Aorta (tissue), 5 donors: ENCODE results near the gene RS1. TPM values are rescaled to one million over a fixed set of nuclear protein-coding genes. Genes with fewer than 3 reads are reported as not detected.
A peak's percentile ranks its signal among the peaks of the same experiment; 100 is the strongest.

Experiments used
- ATAC-seq: fragments of 200-7000 bp; cut with Tn5 transposase; one replicate; pipeline ENCODE4 v1.9.1; 2022; ENCODE audit warnings: moderate library complexity; ENCODE audit not compliant: low FRiP score
- DNase-seq, 2 donors: peaks; one replicate each; pipeline ENCODE4 v3.0.0-alpha.2; 2020
- H3K27ac ChIP-seq, 2 donors: one replicate each; pipeline ENCODE4 v1.5.1; 2013; ENCODE audit warnings: low read length in 2 of 2, mild to moderate bottlenecking in 2 of 2, moderate library complexity in 2 of 2, control low read depth in 1 of 2, inconsistent platforms in 1 of 2, low read depth in 1 of 2
- H3K27me3 ChIP-seq, 2 donors: one replicate each; pipeline ENCODE4 v1.6.1; 2013; ENCODE audit warnings: control low read depth in 1 of 2, low read length in 1 of 2, mild to moderate bottlenecking in 1 of 2, moderate library complexity in 1 of 2; ENCODE audit not compliant: insufficient read depth in 2 of 2, control insufficient read depth in 1 of 2
- H3K36me3 ChIP-seq, 2 donors: one replicate each; pipeline ENCODE4 v1.6.1; 2013; ENCODE audit warnings: control low read depth in 1 of 2, low read length in 1 of 2, mild to moderate bottlenecking in 1 of 2; ENCODE audit not compliant: insufficient read depth in 2 of 2, control insufficient read depth in 1 of 2
- H3K4me1 ChIP-seq, 2 donors: one replicate each; pipeline ENCODE4 v1.6.1; 2013; ENCODE audit warnings: low read length in 2 of 2, control low read depth in 1 of 2, mild to moderate bottlenecking in 1 of 2, moderate library complexity in 1 of 2; ENCODE audit not compliant: insufficient read depth in 2 of 2, control insufficient read depth in 1 of 2
- H3K4me3 ChIP-seq, 2 donors: one replicate each; pipeline ENCODE4 v1.5.1; 2013; ENCODE audit warnings: low read length in 2 of 2, control low read depth in 1 of 2, mild to moderate bottlenecking in 1 of 2
- H3K9me3 ChIP-seq: one replicate; pipeline ENCODE4 v1.6.1; 2013; ENCODE audit warnings: mild to moderate bottlenecking, low read length; ENCODE audit not compliant: control insufficient read depth
- WGBS, 2 donors: extraction: QIAGEN DNeasy Blood & Tissue Kit; methylation state at CpG; one replicate each; pipeline ENCODE4 v1.1.7; 2013; 5-methylcytosine and 5-hydroxymethylcytosine counted together
- intact Hi-C, 2 donors: fragments of 100-400 bp; cut with DNase I; formaldehyde crosslinking; loops; one replicate each; pipeline versions ENCODE4 v1.14.2 to v1.15.0; 2022
- polyA plus RNA-seq, 2 donors: library from polyadenylated mRNA; stranded (reverse); fragments of 200-250 nt; gene quantifications; one replicate each; pipeline ENCODE4 v1.2.3, GENCODE V29; 2013
- total RNA-seq, 2 donors: library from RNA; stranded (reverse); fragmentation: NEBNext Ultra II Directional; extraction: Animal tissue kit (Norgen Biotek cat#: 25700); gene quantifications; one replicate each; pipeline ENCODE4 v1.2.1, GENCODE V29; 2021
- donor health status: healthy with polysubstance abuse.
- donor health status: Bipolar disorder and iron deficiency.
- donor health status: DM: no; HTN: no; CAD: no.
- donor health status: DM: no; HTN: no; CAD: no.
- donor health status: DM: yes; HTN: yes; CAD: no.

Gene RS1
- total and polyA plus RNA-seq, 4 donors: not detected

DNA sequence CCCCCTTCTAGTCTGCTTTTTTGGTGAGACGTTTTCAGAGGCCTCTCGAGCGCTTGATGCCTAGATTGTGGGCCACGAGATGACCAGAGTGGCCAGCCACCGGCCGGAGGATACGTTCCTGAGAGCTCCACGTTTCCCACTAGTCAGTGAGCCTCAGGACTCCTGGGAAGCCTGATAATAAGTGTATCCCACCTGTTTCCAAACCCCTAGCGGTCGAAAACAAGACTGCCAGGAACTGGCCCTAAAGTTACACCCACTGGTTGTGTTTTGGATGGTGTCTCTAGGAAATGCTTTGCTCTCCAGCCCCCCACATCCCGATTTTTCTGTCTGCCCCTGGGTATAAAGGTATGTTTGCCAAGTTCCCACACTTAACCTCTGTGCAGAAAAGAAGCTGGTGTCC is 4.6 kb upstream of the RS1 start:
- Histone ChIP-seq H3K27me3 (no peaks in the 10 kb centered on the region), H3K4me1 (peaks cover 0 to 2% of the 10 kb centered on the region in 2 donors), H3K9me3 (no peaks in the 10 kb centered on the region), H3K36me3 (no peaks in the 10 kb centered on the region), H3K27ac (no peak overlapping the region), H3K4me3 (no peak overlapping the region)
- intact Hi-C loops: loop anchor here (5.0 to 10.0 kb wide), 2 partner anchors 211 to 252 kb away; partner anchors contain the start of gene CDKL5 (in 2 of the 2)
- DNase-seq (no peak), ATAC-seq (no peak)
- WGBS, 2 donors: 55 to 68% methylated on average over 11 of the region's 11 CpGs

DNA sequence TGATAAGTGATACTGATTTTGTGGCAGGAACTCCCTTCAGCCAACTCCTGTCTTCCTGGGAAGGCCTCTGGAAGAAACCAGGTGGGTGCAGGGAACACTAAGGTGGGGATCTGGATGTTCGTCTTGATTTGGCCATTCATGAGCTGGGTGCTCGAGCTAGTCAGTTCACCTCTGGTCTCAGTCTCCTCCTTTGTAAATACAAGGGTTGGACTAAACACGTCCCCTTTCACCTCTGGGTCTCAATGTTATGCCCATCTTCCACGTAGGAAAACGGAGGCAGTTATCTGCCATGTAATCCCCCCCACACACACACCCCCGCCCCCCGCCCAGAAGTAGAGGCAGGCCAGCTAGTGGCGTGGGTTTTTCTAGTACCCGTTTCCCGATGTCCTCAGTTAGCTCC is 4.1 kb upstream of the RS1 start:
- 69 to 85% methylated on average over 10 of the region's 10 CpGs for WGBS, 2 donors
- peaks cover 0 to 2% of the 10 kb centered on the region in 2 donors for H3K4me1 ChIP-seq
- DNase-seq (no peak), ATAC-seq (no peak)
- H3K9me3 ChIP-seq: no peaks in the 10 kb centered on the region
- H3K27ac ChIP-seq: no peak overlapping the region
- intact Hi-C loops: loop anchor here (5.0 to 10.0 kb wide), 2 partner anchors 211 to 251 kb away; partner anchors contain the start of gene CDKL5 (in 2 of the 2)
- no peaks in the 10 kb centered on the region for H3K27me3 ChIP-seq
- H3K4me3 ChIP-seq: no peak overlapping the region
- no peaks in the 10 kb centered on the region for H3K36me3 ChIP-seq

GRCh38 chrX:18674788-18675735 is 3.2 kb upstream of the RS1 start:
- Histone ChIP-seq H3K27me3 (no peaks in the 10 kb centered on the region), H3K36me3 (no peaks in the 10 kb centered on the region), H3K4me1 (peaks cover 0 to 2% of the 10 kb centered on the region in 2 donors), H3K9me3 (no peaks in the 10 kb centered on the region), H3K27ac (peak overlapping the region; percentile 49 to 94), H3K4me3 (peak overlapping the region; percentile 54 to 92)
- peak; percentile 82 to 91 for DNase-seq
- intact Hi-C loops: loop anchor here (5.0 to 10.0 kb wide), 2 partner anchors 212 to 250 kb away; partner anchors contain the start of gene CDKL5 (in 2 of the 2)
- WGBS, 2 donors: 1 to 19% methylated on average over 41 to 74 of the region's 74 CpGs
- peak; percentile 96 for ATAC-seq

- Histone ChIP-seq H3K4me1 (peaks cover 0 to 2% of the 10 kb centered on the region in 2 donors), H3K36me3 (no peaks in the 10 kb centered on the region), H3K27me3 (no peaks in the 10 kb centered on the region), H3K4me3 (peak overlapping the region in 1 of 2 donors; percentile 69), H3K27ac (peak overlapping the region in 1 of 2 donors; percentile 88), H3K9me3 (no peaks in the 10 kb centered on the region)
- ATAC-seq (peak; percentile 62), DNase-seq (peak in 1 of 2 donors; percentile 50)
- intact Hi-C loops: loop anchor here (10.0 kb wide), 1 partner anchor 250 kb away; the partner anchor contains the start of gene CDKL5 (in 2 of the 2)
- 1 to 37% methylated on average over 19 of the region's 19 CpGs for WGBS, 2 donors
Measured at GRCh38 chrX:18674417-18674787, 2.5 kb upstream of the RS1 start.

DNA sequence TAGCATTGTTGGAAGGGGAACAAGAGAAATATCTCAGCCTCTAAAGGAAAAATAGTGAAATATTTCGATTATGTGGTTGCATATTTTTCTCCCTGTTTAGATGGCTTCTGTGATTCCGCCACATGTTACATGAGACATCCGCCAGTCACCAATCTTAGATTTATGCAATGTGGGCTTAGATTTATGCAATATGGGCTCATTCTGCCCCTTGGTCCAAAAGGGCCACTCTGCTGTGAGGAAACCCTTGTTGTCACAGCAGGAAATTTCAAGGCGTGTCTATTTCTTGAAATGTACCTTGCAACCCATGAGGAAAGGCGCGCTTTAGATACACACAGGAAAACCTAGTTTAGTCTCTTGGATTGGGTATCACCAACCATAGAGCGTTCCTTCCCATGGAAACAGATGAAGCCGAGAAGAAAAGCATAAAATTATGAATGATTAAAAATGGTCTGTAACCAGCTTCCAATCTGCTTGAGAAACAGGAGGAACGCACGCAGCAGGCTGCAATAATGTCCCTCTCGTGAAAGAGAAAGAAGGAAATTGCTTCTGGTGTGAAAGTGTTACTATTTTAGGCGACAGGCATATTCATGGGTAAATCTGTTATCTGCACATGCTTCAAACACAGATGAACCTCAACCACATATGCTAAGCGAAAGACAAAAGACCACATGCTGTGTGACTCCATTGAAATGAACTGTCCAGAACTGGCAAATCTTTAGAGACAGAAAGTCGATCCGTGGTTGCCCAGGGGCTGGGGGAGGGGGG is 3.7 kb downstream of the RS1 start:
- Histone ChIP-seq H3K9me3 (no peaks in the 10 kb centered on the region), H3K27me3 (no peaks in the 10 kb centered on the region), H3K4me3 (no peak overlapping the region), H3K27ac (no peak overlapping the region), H3K36me3 (no peaks in the 10 kb centered on the region), H3K4me1 (no peaks in the 10 kb centered on the region)
- no peak for ATAC-seq
- intact Hi-C loops: no loop called here
- whole genome bisulfite sequencing, 2 donors: 52 to 64% methylated on average over 15 of the region's 15 CpGs
- no peak for DNase-seq

DNA sequence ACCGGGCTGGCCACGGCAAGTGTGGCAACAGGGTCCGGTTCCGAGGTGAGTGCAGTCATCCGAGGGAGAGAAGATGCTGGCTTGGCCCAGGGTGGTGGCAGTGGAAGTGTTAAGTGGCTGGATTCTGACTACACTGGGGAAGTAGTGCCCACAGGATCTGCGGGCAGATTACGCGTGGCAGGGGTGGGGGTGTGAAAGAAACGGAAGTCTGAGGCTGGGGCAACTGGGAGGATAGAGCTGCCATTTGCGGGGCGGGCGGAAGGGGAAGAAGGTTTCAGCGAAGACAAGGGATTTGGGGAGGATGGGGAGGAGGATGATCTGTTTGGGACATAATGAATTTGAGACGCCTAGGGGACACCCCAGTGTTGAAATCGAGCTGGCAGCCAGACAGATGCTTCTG is 5.3 kb downstream of the RS1 start:
- 90% methylated on average over 15 of the region's 15 CpGs for WGBS, 2 donors
- H3K4me3 ChIP-seq: no peak overlapping the region
- intact Hi-C loops: no loop called here
- H3K9me3 ChIP-seq: no peaks in the 10 kb centered on the region
- H3K27ac ChIP-seq: no peak overlapping the region
- ATAC-seq (no peak), DNase-seq (peak in 1 of 2 donors; percentile 55)
- H3K27me3 ChIP-seq: no peaks in the 10 kb centered on the region
- no peaks in the 10 kb centered on the region for H3K36me3 ChIP-seq
- no peaks in the 10 kb centered on the region for H3K4me1 ChIP-seq

- WGBS, 2 donors: 74 to 92% methylated on average over 8 of the region's 8 CpGs
- intact Hi-C loops: no loop called here
- Histone ChIP-seq H3K4me1 (no peaks in the 10 kb centered on the region), H3K27ac (no peak overlapping the region), H3K36me3 (no peaks in the 10 kb centered on the region), H3K27me3 (no peaks in the 10 kb centered on the region), H3K9me3 (no peaks in the 10 kb centered on the region), H3K4me3 (no peak overlapping the region)
- ATAC-seq (no peak), DNase-seq (no peak)
Measured at GRCh38 chrX:18664947-18665346, 7.0 kb downstream of the RS1 start.

- ATAC-seq: no peak
- Histone ChIP-seq H3K36me3 (no peaks in the 10 kb centered on the region), H3K9me3 (no peaks in the 10 kb centered on the region), H3K27me3 (no peaks in the 10 kb centered on the region), H3K4me1 (no peaks in the 10 kb centered on the region), H3K4me3 (no peak overlapping the region), H3K27ac (no peak overlapping the region)
- 80 to 91% methylated on average over 12 of the region's 12 CpGs for WGBS, 2 donors
- DNase-seq: no peak
- intact Hi-C loops: no loop called here
Measured at GRCh38 chrX:18661273-18661672, 10.6 kb downstream of the RS1 start.
